ENCODE results near the gene HSPH1.
A peak's percentile ranks its signal among the peaks of the same experiment; 100 is the strongest.

The HSPH1 gene

DNA sequence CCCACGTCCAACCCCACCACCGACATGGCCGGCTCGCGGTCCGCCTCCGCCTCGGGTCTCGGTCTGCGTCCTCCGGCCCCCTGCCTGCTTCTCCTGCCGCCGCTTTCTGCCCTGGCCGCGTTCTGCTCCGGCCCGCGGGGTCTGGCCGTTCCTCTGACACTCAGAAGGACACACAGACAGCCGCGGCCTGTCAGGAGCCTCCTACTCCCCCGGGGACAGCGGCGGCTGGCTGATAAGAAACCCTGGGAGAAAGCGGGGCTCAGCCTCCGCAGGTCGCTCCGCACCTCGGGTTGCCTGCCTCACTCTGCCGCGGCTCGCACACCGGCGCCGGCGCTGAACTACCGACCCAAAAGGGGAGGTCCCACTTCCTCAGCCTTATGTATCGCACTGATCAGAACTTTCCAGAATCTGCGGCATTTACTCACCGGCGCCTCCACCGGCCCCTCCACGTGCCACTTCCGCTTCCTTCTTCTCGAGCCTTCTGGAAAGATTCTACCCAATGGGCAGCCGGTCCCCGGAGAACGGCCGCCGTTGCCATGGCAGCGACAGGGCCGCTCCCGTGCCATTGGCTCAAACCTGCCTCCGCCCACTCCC is at the start of gene HSPH1:
Gene HSPH1 (minus strand): TSS at position 348 of the 594 bp plus-strand sequence. CDS start 322 bp downstream, at position 26.
- Histone ChIP-seq H3K27me3 (ENCODE audit: insufficient read depth, low read length, poor library complexity, severe bottlenecking) (no peaks in the 10 kb centered on the region), H3K4me2 (ENCODE audit: low read depth, low read length, poor library complexity, severe bottlenecking) (peak within 1 kb of the TSS; percentile 98), H3K36me3 (ENCODE audit: insufficient read depth, low read length) (peaks cover 4% of the 10 kb centered on the region; the same call in 1 of the 2 replicates), H4K20me1 (ENCODE audit: insufficient read depth, low read length, poor library complexity, severe bottlenecking) (peaks cover 40% of the 10 kb centered on the region), H3K9ac (ENCODE audit: low read depth, low read length, poor library complexity, severe bottlenecking) (peak within 1 kb of the TSS; percentile 88), H3K79me2 (ENCODE audit: insufficient read depth, low read length) (peaks cover 59% of the 10 kb centered on the region), H2AFZ (ENCODE audit: low read length) (peak within 1 kb of the TSS; percentile 96), H3K4me3 (ENCODE audit: low read length, poor library complexity, severe bottlenecking) (peak within 1 kb of the TSS; percentile 76), H3K4me1 (ENCODE audit: insufficient read depth, low read length, poor library complexity, severe bottlenecking) (peaks cover 47% of the 10 kb centered on the region), H3F3A (ENCODE audit: low read depth) (no peaks in the 10 kb centered on the region), H3K9me2 (replicated peaks; ENCODE audit: low read depth, low read length) (no peaks in the 10 kb centered on the region), H3K9me3 (ENCODE audit: insufficient read depth, low read depth, low read length) (no peaks in the 10 kb centered on the region)
- TF ChIP-seq CTCF (conservative IDR thresholded peaks at IDR 0.05; ENCODE audit: low read length) (peak; percentile 19; the same call in 1 of the 2 replicates), EZH2phosphoT487 (IDR thresholded peaks at IDR 0.05; ENCODE audit: borderline replicate concordance) (no peak)

DNA sequence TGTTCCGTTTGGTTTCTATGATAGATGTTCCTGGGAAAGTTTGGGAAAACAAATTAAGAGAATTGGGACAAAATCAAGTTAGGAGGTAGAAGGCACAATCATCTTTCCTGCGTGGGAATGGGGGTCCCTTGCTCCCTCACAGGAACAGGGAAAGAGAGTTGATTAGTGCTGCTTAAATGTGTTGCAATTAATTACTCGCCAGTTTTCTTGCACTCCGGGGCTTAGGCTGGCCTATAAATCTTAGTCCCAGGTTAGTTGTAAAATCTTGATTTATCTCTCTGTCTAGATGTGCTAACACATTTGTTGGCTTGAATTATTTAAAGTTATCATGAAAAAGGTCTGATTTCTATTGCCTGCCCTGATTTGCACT is 48.1 kb upstream of the HSPH1 start:
- H3K9me3 ChIP-seq (ENCODE audit: insufficient read depth, low read depth, low read length): no peaks in the 10 kb centered on the region
- no peaks in the 10 kb centered on the region for H3K9me2 ChIP-seq (replicated peaks; ENCODE audit: low read depth, low read length)
- H3K27me3 ChIP-seq (ENCODE audit: insufficient read depth, low read length, poor library complexity, severe bottlenecking): no peaks in the 10 kb centered on the region
- peak overlapping the region; percentile 70 for H3K4me3 ChIP-seq (ENCODE audit: low read length, poor library complexity, severe bottlenecking)
- H2AFZ ChIP-seq (ENCODE audit: low read length): peak overlapping the region; percentile 38; the same call in 1 of the 2 replicates
- H3K9ac ChIP-seq (ENCODE audit: low read depth, low read length, poor library complexity, severe bottlenecking): peak overlapping the region; percentile 63
- H3K79me2 ChIP-seq (ENCODE audit: insufficient read depth, low read length): peaks cover 67% of the 10 kb centered on the region
- H3K36me3 ChIP-seq (ENCODE audit: insufficient read depth, low read length): no peaks in the 10 kb centered on the region
- no peaks in the 10 kb centered on the region for H4K20me1 ChIP-seq (ENCODE audit: insufficient read depth, low read length, poor library complexity, severe bottlenecking)
- H3K4me2 ChIP-seq (ENCODE audit: low read depth, low read length, poor library complexity, severe bottlenecking): peak overlapping the region; percentile 81
- H3K4me1 ChIP-seq (ENCODE audit: insufficient read depth, low read length, poor library complexity, severe bottlenecking): peaks cover 61% of the 10 kb centered on the region
- TF ChIP-seq EZH2phosphoT487 (IDR thresholded peaks at IDR 0.05; ENCODE audit: borderline replicate concordance) (no peak), CTCF (conservative IDR thresholded peaks at IDR 0.05; ENCODE audit: low read length) (no peak)
- 0 out of 2 replicates have a peak, but pooled peaks cover 6% of the 10 kb centered on the region for H3F3A ChIP-seq (ENCODE audit: low read depth)

GRCh38 chr13:31209172-31209840 is 47.6 kb upstream of the HSPH1 start:
- peak overlapping the region; percentile 63 for H3K9ac ChIP-seq (ENCODE audit: low read depth, low read length, poor library complexity, severe bottlenecking)
- no peaks in the 10 kb centered on the region for H3K9me3 ChIP-seq (ENCODE audit: insufficient read depth, low read depth, low read length)
- peak overlapping the region; percentile 70 for H3K4me3 ChIP-seq (ENCODE audit: low read length, poor library complexity, severe bottlenecking)
- H3F3A ChIP-seq (ENCODE audit: low read depth): 0 out of 2 replicates have a peak, but pooled peaks cover 6% of the 10 kb centered on the region
- no peaks in the 10 kb centered on the region for H4K20me1 ChIP-seq (ENCODE audit: insufficient read depth, low read length, poor library complexity, severe bottlenecking)
- H2AFZ ChIP-seq (ENCODE audit: low read length): peak overlapping the region; percentile 38; the same call in 1 of the 2 replicates
- H3K27me3 ChIP-seq (ENCODE audit: insufficient read depth, low read length, poor library complexity, severe bottlenecking): no peaks in the 10 kb centered on the region
- H3K9me2 ChIP-seq (replicated peaks; ENCODE audit: low read depth, low read length): no peaks in the 10 kb centered on the region
- H3K79me2 ChIP-seq (ENCODE audit: insufficient read depth, low read length): peaks cover 72% of the 10 kb centered on the region
- peaks cover 65% of the 10 kb centered on the region for H3K4me1 ChIP-seq (ENCODE audit: insufficient read depth, low read length, poor library complexity, severe bottlenecking)
- H3K36me3 ChIP-seq (ENCODE audit: insufficient read depth, low read length): no peaks in the 10 kb centered on the region
- peak overlapping the region; percentile 81 for H3K4me2 ChIP-seq (ENCODE audit: low read depth, low read length, poor library complexity, severe bottlenecking)
- no peak; the same call in 1 of the 2 replicates for TF ChIP-seq CTCF (conservative IDR thresholded peaks at IDR 0.05; ENCODE audit: low read length)
- TF ChIP-seq EZH2phosphoT487 (IDR thresholded peaks at IDR 0.05; ENCODE audit: borderline replicate concordance): no peak
